Measurements from ENCODE around the gene TTC39B. TPM values are rescaled to one million over a fixed set of nuclear protein-coding genes. Genes with fewer than 3 reads are reported as not detected.

Gene TTC39B
- total RNA-seq, 1 donor from 2014 or later, result 30.6 TPM

DNA sequence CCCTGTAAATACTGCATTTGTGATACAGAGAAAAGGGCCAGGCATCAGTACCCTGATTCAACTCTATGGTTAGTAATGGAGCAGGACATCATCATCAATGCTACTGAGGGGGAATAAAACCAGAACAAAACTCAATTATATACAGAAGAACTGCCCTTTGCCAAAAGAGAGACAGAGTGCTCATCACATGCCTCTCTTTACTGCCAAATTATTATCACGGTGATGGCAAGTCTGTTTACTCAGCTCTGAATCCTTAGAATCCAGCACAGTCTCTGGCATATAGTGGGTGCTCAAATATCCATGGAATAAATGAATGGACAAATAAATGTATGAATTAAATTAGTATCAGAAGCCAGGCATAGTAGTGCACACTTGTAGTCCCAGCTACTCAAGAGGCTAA, 130.2 kb downstream of the TTC39B start:
- Mint-ChIP-seq H3K27ac (ENCODE audit: unreplicated experiment) (no peak overlapping the region), H3K27me3 (ENCODE audit: low read depth) (no peaks in the 10 kb centered on the region), H3K9me3 (ENCODE audit: low read depth) (no peaks in the 10 kb centered on the region), H3K4me3 (ENCODE audit: unreplicated experiment) (no peak overlapping the region), H3K36me3 (ENCODE audit: low read depth) (peaks cover 28% of the 10 kb centered on the region), H3K4me1 (ENCODE audit: low read depth) (no peaks in the 10 kb centered on the region)
- DNase-seq (ENCODE audit: low spot score), result no peak
- TF ChIP-seq, protein P1, sequence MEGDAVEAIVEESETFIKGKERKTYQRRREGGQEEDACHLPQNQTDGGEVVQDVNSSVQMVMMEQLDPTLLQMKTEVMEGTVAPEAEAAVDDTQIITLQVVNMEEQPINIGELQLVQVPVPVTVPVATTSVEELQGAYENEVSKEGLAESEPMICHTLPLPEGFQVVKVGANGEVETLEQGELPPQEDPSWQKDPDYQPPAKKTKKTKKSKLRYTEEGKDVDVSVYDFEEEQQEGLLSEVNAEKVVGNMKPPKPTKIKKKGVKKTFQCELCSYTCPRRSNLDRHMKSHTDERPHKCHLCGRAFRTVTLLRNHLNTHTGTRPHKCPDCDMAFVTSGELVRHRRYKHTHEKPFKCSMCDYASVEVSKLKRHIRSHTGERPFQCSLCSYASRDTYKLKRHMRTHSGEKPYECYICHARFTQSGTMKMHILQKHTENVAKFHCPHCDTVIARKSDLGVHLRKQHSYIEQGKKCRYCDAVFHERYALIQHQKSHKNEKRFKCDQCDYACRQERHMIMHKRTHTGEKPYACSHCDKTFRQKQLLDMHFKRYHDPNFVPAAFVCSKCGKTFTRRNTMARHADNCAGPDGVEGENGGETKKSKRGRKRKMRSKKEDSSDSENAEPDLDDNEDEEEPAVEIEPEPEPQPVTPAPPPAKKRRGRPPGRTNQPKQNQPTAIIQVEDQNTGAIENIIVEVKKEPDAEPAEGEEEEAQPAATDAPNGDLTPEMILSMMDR (IDR thresholded peaks at IDR 0.05), result no peak

DNA sequence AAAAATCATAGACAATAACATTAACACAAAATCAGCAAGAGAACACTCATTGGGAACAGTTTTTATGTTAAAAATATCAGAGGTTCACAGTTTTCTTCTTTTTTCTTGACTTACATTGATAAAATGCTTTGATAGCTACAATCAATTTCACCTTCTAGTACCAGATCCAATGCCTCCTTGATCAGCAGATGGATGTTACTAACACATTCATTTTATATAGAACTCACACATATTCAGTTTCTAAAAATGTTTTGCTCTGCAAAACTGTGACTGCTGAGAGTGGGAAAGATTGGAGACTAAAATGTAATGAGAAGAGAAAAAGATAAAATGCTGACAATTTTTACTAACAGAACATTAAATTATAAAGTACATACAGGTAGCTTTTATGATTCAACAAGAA, 143.1 kb downstream of the TTC39B start:
- peaks cover 4% of the 10 kb centered on the region for H3K9me3 Mint-ChIP-seq (ENCODE audit: low read depth)
- no peak for DNase-seq (ENCODE audit: low spot score)
- no peaks in the 10 kb centered on the region for H3K27me3 Mint-ChIP-seq (ENCODE audit: low read depth)
- TF ChIP-seq, protein P1 (IDR thresholded peaks at IDR 0.05), result no peak
- H3K27ac Mint-ChIP-seq (ENCODE audit: unreplicated experiment), result no peak overlapping the region
- H3K36me3 Mint-ChIP-seq (ENCODE audit: low read depth), result peaks cover 17% of the 10 kb centered on the region
- H3K4me1 Mint-ChIP-seq (ENCODE audit: low read depth), result peaks cover 9% of the 10 kb centered on the region
- H3K4me3 Mint-ChIP-seq (ENCODE audit: unreplicated experiment), result no peak overlapping the region

DNA sequence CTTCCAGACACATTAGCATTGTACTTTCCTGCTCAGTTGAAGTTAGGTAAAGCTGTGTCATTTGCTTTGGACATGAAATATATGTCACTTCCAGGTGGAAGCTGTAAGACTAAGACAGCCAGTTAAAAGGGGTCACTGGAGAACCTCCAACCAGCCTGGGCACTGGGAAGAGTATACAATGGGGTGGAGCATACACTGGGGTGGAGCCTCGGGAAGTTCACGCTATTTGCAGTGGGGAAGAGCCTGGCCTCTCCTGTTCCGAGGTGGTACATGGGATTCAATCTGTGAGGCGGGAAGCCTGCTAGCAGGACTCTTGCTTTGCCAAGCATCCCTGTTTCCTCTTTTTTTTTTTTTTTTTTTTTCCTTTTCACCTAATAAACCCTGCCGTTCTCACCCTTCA, 145.3 kb downstream of the TTC39B start:
- Mint-ChIP-seq H3K36me3 (ENCODE audit: low read depth) (peaks cover 15% of the 10 kb centered on the region), H3K9me3 (ENCODE audit: low read depth) (peaks cover 8% of the 10 kb centered on the region), H3K27me3 (ENCODE audit: low read depth) (no peaks in the 10 kb centered on the region), H3K4me3 (ENCODE audit: unreplicated experiment) (no peak overlapping the region), H3K27ac (ENCODE audit: unreplicated experiment) (no peak overlapping the region), H3K4me1 (ENCODE audit: low read depth) (peaks cover 30% of the 10 kb centered on the region)
- DNase-seq (ENCODE audit: low spot score), result no peak
- TF ChIP-seq, protein P1 (IDR thresholded peaks at IDR 0.05), result no peak

DNA sequence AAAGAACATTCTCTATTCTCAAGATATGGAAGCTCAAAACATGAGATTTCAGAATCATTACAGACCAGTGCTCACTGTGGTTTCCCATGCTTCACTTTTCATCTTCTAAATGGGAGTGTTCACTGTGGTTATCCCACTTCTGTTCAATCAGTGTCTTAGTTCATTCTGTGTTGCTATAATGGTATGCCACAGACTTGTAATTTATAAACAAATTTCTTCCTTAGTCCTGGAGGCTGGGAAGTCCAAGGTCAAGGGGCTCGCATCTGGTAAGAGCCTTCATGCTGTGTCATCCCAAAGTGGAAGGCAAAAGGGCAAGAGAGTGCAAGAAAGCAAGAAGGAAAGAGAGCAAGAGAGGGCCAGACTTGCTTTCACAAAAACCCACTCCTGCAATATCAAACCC, 146.3 kb downstream of the TTC39B start:
- Mint-ChIP-seq H3K36me3 (ENCODE audit: low read depth) (peaks cover 11% of the 10 kb centered on the region), H3K27me3 (ENCODE audit: low read depth) (no peaks in the 10 kb centered on the region), H3K4me1 (ENCODE audit: low read depth) (peaks cover 41% of the 10 kb centered on the region), H3K27ac (ENCODE audit: unreplicated experiment) (peak overlapping the region; percentile 29), H3K9me3 (ENCODE audit: low read depth) (peaks cover 8% of the 10 kb centered on the region), H3K4me3 (ENCODE audit: unreplicated experiment) (no peak overlapping the region)
- TF ChIP-seq, protein P1 (IDR thresholded peaks at IDR 0.05), result no peak
- no peak for DNase-seq (ENCODE audit: low spot score)

DNA sequence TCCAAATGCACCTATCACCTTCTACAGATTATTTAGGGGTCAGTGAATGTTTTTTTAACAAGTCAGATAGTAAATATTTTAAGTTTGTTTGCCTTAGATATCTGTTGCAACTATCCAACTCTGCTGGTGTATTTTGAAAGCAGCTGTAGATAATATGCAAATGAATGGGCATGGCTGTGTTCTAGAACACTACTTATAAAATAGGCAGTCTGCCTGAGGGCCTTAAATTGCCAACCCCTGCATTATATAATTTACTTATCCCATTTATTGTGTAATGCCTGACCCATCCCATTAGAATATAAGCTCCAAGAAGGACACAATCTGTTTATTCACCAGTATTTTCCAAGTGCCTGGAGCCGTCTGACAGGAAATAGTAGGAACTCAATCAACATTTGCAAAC, 149.0 kb downstream of the TTC39B start:
- H3K36me3 Mint-ChIP-seq (ENCODE audit: low read depth), result peaks cover 11% of the 10 kb centered on the region
- TF ChIP-seq, protein P1 (IDR thresholded peaks at IDR 0.05), result no peak
- no peaks in the 10 kb centered on the region for H3K27me3 Mint-ChIP-seq (ENCODE audit: low read depth)
- H3K4me1 Mint-ChIP-seq (ENCODE audit: low read depth), result peaks cover 64% of the 10 kb centered on the region
- no peak overlapping the region for H3K4me3 Mint-ChIP-seq (ENCODE audit: unreplicated experiment)
- peak overlapping the region; percentile 82 for H3K27ac Mint-ChIP-seq (ENCODE audit: unreplicated experiment)
- H3K9me3 Mint-ChIP-seq (ENCODE audit: low read depth), result peaks cover 8% of the 10 kb centered on the region
- DNase-seq (ENCODE audit: low spot score), result no peak

Measured in chondrocyte (in vitro differentiated cells).